IMR-90 (cell line): ENCODE data around the gene FSTL3.

Source experiments
- MXI1 ChIP-seq: IDR thresholded peaks from 2 replicates; pipeline ENCODE4 v1.6.1; 2012; ENCODE audit warnings: low read depth, mild to moderate bottlenecking, low read length, moderate library complexity, borderline replicate concordance
- RCOR1 ChIP-seq: IDR thresholded peaks from 2 replicates; pipeline ENCODE4 v1.6.1; 2012; ENCODE audit warnings: mild to moderate bottlenecking, low read length, improper control_type of control experiment; ENCODE audit not compliant: insufficient replicate concordance

DNA sequence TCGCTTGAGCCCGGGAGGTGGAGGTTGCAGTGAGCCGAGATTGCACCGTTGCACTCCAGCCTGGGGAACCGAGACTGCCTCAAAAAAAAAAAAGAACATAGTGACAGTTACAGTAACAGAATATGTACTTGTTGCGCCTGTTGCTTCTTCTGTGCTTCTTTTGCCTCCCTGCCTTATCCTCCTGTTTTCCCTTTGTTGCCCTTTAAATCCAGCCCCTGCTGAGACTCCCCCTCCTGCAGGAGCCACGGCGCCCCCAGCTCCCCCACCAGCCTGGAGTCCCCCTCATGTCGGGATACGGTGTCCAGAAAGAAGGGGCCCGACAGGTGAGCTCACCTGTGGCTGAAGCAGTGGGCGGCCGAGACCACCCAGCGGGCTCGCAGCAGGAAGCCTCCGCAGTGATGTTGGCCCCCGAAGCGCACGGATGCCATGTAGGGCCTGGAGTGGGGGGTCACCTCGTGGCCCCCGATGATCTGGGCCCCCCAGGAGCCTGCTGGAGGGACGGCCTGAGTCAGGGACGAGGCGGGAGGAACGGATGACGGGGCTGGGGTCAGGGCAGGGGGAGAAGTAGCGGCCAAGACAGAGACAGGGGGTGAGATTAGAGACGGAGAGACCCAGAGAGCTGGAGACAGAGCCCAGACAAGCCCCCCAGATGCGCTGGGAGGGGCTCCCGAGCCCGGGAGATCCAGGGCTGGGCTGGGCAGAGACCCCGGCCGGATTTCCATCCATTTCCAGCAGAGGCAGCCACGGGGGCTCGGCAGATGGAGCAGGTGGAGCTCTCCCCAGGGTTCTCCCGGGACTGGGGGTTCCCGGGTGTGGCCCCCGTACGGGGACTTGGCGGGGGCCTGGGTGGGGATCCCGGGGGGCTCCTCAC is 18.5 kb downstream of the FSTL3 start:
- no peak for TF ChIP-seq MXI1
- TF ChIP-seq RCOR1, result no peak
